ENCODE measurements around the gene CD164L2. TPM values are rescaled to one million over a fixed set of nuclear protein-coding genes. Genes with fewer than 3 reads are reported as not detected.

Gene CD164L2
- total RNA-seq, 1 experiment from 2014 or later = not detected

DNA sequence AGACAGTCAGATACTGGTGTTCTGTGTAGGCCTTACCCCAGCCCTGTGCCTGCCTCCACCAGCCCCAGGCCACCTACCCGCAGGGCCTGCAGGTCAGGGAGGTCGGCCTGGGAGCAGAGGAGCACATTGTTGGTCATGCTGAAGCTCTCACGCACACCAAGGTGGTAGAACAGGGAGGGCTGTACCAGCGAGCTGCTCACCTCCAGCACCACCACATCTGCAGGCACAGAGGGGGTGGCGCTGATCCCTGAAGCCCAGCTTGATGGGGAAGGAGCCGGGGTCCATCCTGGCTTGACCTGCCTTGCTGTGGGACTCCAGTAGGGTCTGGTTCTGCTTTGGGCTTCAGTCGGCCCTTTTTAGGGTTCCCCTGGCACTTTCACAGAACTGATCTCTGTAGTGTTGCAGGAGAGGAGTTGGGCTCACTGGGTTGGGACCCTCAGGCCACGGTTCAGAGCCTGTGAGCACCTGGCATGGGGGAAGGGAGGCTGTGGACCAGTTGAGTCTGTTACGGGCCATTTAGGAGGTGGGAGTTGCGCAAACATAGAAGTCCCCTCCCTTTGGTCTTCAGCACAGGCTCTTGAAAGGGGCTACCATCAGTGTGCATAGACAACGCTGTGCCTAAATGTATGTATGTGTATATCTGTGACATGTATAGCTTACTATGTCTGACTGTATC, 18.3 kb downstream of the CD164L2 start:
- no peak for DNase-seq (ENCODE audit: low read depth)

DNA sequence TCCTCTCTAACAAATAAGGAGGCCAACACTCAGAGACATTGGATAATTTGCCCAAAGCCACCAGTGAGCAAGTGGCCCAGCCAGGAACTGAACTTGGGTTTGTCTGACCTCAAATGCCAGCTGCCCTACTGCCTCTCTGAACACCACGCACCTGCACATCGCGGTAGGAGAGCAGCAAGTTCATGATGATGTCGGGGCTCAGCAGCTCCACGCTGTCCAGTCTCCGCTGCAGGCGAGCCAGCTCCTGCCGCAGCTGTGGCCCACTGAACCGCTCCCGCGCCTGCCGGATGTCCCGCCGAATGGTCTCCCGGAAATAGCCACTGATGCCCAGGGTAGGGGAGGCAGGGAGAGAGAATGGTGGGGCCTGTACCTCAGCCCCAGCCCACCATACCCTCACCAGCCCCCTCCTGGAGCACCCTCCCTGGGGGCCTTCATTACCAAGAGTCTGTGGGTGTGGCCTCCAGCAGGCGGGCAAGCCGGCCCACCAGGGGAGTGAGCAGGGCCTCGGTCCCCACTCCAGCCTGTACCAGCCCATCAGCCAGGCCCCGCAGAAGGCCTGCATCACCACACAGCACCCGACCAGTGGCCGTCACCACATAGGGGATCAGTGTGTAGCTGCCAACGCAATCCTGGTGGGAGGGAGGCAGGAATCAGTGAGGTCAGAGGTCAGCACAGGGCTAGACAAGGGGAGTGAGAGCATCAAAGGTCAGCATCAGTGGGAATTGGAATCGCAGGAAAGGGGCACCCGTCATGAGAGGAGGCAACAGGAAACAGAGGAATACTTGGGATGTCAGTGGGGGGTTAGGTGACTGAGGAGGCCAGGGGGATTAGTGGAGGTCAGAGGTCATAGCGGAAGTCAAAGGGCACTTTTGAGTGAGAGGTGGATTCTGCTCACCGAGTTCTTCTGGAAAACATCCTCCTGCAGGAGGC, 19.1 kb downstream of the CD164L2 start:
- DNase-seq (ENCODE audit: low read depth) = no peak

GRCh38 chr1:27361553-27361952, 21.6 kb downstream of the CD164L2 start:
- DNase-seq (ENCODE audit: low read depth) = no peak

DNA sequence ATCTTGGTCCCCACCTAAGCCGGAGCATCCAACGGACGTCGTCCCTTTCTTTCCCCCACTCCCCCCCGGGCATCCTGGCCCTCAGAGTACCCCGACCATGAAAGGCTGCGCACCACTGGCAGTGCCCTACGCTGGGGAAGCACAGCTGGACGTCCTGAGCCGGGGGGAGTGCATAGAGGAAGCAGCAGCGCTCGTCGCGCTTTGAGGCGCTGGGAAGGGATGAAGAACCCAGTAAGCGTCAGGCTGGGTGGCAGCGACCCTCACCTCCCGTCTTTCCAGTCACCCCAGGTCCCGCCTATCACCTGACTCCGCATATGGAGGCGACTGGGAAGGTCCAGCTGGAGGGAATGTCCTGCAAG, 22.1 kb downstream of the CD164L2 start:
- DNase-seq (ENCODE audit: low read depth) = no peak

DNA sequence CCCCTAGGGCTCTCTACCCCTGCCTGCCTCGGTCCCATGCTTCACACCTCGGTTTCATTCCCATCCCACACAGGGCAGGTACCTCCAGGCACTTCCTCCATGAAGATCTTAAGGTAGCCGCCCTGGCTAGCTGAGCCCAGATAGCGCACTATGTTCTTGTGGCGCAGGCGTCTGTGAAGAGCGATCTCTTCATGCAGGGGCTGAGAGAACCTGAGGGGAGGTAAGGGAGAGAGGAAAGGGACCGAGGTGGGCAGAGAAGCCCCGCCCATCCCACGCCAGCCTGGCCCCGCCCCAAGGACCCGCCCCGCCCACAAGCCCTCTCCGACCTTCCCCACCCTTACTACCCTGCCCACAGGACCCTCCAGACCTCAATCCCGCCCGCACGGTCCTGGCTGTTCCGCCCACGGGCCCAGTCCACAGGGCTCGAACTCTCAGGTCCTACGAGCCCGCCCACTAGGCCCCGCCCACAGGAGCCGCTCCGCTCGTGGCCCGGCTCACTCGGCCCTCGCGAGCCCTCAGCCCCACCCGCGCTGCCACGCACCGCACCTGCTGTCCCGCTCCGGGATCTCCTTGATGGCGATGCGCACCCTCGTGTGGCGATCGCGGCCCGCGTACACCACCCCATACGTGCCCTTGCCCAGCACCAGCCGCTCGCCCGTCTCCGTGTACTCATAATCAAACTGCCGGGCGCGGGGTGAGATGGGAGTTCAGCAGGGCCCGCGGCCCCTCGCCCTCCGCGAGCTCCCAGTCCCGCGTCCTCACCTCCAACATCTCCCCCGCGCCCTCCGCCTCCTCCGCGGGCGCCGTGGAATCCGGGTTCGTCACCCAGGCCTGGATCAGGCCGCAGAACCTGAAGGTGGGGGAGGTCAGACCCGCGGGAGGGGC, 22.7 kb downstream of the CD164L2 start:
- no peak for DNase-seq (ENCODE audit: low read depth)

- no peak for DNase-seq (ENCODE audit: low read depth)
Observed at GRCh38 chr1:27359822-27360158, 23.3 kb downstream of the CD164L2 start.

DNA sequence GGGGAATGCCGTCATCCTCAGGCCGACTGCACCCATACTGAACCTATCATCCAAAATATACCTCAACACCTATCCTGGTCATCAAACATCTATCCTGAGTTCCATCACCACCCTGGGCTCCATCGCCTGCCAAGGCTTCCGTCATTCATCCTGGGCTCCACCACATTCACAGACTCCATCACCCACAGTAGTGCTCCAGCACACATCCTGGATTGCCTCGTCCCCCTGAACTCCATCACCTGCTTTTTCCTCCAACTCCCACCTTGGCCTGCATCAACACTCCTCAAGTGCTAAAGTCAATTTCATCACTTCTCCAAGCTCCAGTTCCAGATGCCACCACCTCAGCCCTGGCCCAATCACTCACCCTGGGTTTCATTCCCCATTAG, 24.2 kb downstream of the CD164L2 start:
- DNase-seq (ENCODE audit: low read depth) = no peak

DNA sequence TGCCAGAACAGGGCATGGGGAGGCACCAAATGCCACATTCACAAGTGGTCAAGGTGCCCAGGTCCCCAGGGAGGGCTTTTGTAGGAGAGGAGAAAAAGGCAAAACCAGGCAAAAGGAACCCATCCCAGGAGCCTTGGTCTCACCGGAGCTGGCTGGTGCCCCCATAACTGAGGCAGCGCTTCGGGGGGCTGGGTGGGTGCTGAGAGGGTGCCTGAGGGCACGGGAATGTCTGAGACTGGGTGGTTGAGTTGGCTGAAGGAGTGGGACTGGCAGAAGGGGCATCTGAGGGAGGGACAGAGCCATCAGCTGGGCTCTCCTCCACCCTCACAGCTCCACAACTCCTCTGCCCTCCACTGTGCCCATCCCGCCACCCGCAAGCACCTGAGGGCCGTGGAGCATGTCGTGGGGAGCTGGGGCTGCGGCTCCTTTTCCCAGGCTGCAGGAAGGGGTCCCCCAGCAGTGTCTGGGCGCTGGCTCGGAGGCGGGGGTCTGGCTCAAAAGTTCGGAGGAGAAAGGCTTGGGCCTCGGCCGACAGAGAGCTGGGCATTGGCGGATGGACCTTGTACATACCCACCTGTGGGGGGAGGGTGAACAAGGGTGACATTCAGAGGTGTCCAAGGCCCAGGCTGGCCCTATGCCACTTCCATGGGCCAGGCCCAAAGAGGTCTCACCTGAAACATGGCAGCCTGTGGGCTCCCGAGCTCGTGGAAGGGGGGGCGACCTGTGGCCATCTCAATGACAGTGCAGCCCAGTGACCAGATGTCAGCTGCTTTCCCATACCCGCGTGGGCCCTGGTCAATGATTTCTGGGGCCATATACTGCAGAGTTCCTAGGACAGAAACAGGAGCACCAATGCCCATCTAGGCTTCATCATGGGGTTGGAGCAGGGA, 24.9 kb downstream of the CD164L2 start:
- no peak for DNase-seq (ENCODE audit: low read depth)

DNA sequence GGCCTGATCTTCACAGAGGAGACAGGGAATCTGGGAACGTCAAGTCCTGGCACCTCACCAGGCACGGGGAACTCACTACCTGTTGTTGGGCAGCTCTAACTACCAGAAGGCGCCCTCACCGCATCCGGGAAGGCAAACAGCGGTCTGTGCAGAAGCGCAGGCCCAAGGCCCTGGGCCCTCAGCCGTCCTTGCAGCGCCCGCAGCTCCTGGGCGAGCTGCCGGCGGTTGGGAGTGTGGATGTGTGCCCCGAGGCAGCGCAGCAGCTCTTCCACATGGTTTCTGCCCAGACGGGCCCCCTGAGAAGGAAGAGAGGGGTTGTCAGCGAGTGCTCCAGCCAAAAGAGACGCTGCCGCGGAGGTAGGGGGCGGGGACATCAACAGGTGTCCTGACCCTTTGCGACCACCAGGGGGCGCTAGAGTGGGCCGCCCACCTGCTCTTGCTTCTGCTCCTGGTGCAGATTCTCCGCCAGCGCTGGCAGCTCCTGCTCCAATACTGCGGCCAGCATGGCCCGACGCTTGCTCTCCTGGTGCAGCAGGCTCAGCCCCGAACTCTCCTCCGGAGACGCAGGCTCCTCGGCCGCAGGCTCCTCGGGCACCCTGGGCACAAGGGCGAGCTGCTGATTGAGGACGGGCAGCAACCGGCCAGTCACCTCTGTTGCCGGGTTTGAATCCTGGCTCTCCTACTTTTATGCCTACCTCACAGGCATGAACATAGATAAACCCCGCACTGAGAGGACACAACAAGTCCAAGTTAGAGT, 25.7 kb downstream of the CD164L2 start:
- DNase-seq (ENCODE audit: low read depth) = no peak

DNA sequence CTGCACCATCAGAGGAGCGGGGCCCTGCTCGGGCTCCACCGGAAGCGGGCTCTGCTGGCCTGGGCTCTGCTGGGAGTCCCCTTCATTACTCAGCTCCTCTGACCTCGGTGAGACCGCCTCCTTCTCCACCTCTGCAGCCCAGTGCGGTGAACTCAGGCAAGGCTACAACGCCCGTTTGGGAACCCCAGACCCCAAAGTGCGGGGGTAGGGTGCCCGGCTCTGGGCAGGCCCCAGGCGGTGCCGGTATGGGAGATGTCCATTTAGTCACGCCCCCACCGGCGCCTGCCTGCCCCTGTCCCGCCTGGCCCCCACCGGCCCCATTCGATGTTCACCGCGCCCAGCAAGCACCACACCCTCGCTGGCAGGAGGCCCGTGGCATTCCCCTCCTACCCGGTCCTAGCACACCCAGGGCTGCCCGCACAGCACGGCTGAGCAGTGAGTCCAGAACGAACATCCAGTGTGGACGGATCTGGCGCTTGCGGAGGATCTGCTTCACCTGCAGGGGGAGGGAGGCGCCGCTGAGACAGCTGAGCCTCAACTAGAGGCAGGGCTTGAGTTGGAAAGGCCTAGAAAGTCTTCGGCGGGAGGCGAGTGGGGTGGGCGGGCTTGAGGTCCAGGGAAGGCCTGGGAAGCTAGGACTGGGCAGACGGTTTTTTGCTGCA, 26.4 kb downstream of the CD164L2 start:
- no peak for DNase-seq (ENCODE audit: low read depth)

DNA sequence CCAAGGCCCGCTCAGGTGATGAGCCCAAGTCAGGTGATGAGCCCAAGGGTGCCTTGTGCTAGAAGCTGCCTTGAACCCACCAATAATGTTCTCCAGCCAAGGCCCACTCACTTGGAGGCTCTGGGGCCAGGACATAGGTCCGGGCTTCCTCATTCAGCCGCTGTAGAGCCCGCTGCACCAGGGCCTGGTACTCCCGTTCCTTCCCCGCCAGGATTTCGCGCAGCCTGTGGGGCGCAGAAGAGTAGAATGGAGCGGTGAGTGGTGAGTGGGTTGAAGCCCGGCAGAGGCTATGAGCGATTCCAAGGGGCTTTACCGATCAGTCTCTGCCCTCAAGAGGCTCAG, 26.9 kb downstream of the CD164L2 start:
- DNase-seq (ENCODE audit: low read depth) = no peak

DNA sequence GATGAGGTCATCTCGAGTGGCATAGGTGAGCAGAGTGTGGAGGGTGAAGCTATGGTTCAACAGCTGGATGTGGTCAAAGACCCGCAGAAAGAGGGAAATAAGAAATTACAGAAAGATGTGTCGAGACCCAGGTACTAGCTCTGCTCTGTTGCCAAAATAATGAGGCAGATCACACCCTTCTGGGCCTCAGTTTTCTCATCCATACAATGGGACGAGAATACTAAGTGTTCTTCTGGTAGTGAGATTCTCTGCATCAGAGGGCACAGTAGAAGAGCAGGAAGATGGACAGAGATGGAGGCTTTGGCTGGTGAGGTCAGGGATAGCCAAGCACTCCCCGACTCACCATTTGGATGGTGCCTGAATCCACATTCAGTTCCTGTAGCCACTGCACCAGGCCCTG, 27.4 kb downstream of the CD164L2 start:
- no peak for DNase-seq (ENCODE audit: low read depth)

DNA sequence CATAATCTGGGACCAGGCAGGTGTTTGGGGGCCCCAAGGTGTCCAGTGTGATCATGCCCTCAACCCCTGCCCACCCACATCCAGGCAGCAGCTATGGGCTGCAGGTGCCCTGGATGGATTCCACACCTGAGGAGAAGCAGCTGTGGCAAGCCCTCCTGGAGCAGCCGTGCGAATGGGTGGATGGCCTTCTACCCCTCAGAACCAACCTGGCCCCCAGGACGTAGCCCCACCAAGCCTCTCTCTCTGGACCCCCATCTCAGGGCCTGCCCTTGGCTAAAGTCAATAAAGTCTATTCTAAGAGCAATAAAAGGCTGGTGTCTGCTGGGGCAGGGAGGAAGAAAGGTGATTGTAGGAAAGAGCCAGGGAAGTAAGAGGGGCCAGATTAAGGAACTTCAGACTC, 29.5 kb downstream of the CD164L2 start:
- DNase-seq (ENCODE audit: low read depth) = no peak

DNA sequence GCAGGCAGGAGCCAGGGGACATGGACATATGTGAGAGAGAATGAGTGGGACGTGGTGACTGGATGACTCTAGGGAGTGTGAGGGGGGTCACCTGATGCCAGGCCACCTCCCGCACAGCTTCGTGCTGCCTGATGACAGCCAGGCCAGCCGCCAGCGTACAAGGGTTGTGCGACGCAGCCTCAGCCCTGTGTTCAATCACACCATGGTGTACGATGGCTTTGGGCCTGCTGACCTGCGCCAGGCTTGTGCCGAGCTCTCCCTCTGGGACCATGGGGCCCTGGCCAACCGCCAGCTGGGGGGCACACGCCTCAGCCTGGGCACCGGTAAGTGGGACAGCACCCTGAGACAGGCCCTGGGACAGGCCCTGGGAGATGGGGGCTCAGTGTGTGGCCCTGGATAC, 30.0 kb downstream of the CD164L2 start:
- DNase-seq (ENCODE audit: low read depth) = no peak

- no peak for DNase-seq (ENCODE audit: low read depth)
Observed at GRCh38 chr1:27351541-27352107, 31.5 kb downstream of the CD164L2 start.

- no peak for DNase-seq (ENCODE audit: low read depth)
Observed at GRCh38 chr1:27350663-27351540, 32.2 kb downstream of the CD164L2 start.

DNA sequence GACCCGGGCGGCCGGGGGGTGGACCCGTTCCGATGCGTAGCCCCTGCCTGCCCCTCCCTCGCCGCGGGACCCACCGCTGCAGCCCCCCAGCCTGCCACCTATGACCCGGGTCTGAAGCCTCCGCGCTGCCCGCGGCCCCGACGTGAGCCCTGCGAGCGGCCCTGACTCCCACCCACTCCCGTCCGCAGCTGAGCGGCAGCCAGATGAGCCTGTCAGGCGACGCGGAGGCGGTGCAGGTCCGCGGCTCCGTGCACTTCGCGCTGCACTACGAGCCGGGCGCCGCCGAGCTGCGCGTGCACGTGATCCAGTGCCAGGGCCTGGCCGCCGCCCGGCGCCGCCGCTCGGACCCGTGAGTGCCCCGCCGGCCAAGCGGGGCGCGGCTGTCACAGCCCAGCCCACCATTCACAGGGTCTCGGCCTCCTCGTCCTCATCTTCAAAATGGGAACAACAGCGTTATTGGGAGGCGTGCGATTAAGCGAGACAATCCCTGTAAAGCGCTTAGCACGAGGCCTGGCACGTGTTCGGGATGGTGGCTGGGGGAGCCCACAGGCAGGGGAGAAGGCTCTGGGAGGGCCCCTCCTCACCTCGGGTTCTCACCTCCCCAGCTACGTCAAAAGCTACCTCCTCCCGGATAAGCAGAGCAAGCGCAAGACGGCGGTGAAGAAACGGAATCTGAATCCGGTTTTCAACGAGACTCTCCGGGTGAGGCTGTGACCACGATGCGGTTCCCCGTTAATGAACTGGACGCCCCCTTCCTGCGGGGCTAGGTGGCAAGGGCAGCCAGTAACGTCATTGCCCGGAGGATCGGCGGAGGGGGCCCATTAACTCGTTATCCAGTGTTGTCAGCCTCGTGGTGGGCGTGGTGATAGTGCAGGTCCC, 33.1 kb downstream of the CD164L2 start:
- DNase-seq (ENCODE audit: low read depth) = peak; percentile 76

Measured in M059J (cell line).